ENCODE data around the gene BRAP. TPM values are rescaled to one million over a fixed set of nuclear protein-coding genes. Genes with fewer than 3 reads are reported as not detected.

Gene BRAP
- total RNA-seq, 2 experiments from 2014 or later, result 14.2 to 19.7 TPM

DNA sequence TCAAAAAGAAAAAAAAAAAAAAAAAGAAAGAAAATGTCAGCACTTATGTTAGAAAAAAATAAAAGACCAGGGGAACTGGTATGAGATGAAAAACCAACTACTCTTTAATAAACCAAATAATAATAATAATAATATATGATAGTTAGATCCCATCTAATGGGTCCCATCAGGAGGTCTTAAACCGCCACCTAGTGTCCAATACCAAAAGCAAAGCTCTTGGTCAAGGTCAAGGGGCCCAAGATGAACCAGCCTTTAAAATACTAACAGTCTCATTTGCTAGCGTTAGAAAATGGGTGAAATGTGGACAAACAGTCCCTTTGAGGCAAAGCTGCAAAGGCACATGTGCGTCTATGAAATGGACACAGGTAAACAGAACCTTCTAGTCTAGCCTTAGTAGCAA is 12.3 kb downstream of the BRAP start:
- DNase-seq (ENCODE audit: low spot score), result peak; percentile 37
- H3K4me3 ChIP-seq (ENCODE audit: low read depth, low read length, poor library complexity, severe bottlenecking), result no peak overlapping the region
- CTCF ChIA-PET (ENCODE audit: unreplicated experiment), result no interaction called here
- intact Hi-C loops (cut with micrococcal nuclease; ENCODE audit: unreplicated experiment), result loop anchor here (10.0 kb wide), 1 partner anchor 149 kb away; no protein-coding TSS in a partner anchor
- no peaks in the 10 kb centered on the region for H3K79me2 ChIP-seq (ENCODE audit: insufficient read depth, low read depth, low read length)
- TF ChIP-seq EZH2phosphoT487 (IDR thresholded peaks at IDR 0.05; ENCODE audit: borderline replicate concordance, low read depth, low read length), result no peak
- TF ChIP-seq, protein P1, sequence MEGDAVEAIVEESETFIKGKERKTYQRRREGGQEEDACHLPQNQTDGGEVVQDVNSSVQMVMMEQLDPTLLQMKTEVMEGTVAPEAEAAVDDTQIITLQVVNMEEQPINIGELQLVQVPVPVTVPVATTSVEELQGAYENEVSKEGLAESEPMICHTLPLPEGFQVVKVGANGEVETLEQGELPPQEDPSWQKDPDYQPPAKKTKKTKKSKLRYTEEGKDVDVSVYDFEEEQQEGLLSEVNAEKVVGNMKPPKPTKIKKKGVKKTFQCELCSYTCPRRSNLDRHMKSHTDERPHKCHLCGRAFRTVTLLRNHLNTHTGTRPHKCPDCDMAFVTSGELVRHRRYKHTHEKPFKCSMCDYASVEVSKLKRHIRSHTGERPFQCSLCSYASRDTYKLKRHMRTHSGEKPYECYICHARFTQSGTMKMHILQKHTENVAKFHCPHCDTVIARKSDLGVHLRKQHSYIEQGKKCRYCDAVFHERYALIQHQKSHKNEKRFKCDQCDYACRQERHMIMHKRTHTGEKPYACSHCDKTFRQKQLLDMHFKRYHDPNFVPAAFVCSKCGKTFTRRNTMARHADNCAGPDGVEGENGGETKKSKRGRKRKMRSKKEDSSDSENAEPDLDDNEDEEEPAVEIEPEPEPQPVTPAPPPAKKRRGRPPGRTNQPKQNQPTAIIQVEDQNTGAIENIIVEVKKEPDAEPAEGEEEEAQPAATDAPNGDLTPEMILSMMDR (conservative IDR thresholded peaks at IDR 0.05; ENCODE audit: low read length), result peak; percentile 73
- H3K9me2 ChIP-seq (ENCODE audit: insufficient read depth, low read length), result no peaks in the 10 kb centered on the region
- no peaks in the 10 kb centered on the region for H4K20me1 ChIP-seq (ENCODE audit: insufficient read depth, low read length)
- no peaks in the 10 kb centered on the region for H3K9me3 ChIP-seq (ENCODE audit: low read length)
- H3K27ac ChIP-seq (ENCODE audit: low read depth, low read length, poor library complexity, severe bottlenecking), result no peak overlapping the region
- POLR2A ChIA-PET, result interaction anchor here (0.7 to 1.9 kb wide), 3 partner anchors 9 to 1187 kb away, joined by 4 to 8 read pairs (median 6); no protein-coding TSS in a partner anchor
- no peaks in the 10 kb centered on the region for H3K4me1 ChIP-seq (ENCODE audit: insufficient read depth, low read length, poor library complexity, severe bottlenecking)
- H3K4me2 ChIP-seq (ENCODE audit: low read length), result no peak overlapping the region
- no peak overlapping the region for H2AFZ ChIP-seq (ENCODE audit: low read length)
- no TSS peak for BruUV-seq (replicated peaks)
- H3K36me3 ChIP-seq (ENCODE audit: insufficient read depth, low read length), result peaks cover 84% of the 10 kb centered on the region

GRCh38 chr12:111672822-111673381 is 12.9 kb downstream of the BRAP start:
- Histone ChIP-seq H4K20me1 (ENCODE audit: insufficient read depth, low read length) (no peaks in the 10 kb centered on the region), H3K4me2 (ENCODE audit: low read length) (no peak overlapping the region), H3K4me1 (ENCODE audit: insufficient read depth, low read length, poor library complexity, severe bottlenecking) (no peaks in the 10 kb centered on the region), H3K27ac (ENCODE audit: low read depth, low read length, poor library complexity, severe bottlenecking) (no peak overlapping the region), H3K9me2 (ENCODE audit: insufficient read depth, low read length) (no peaks in the 10 kb centered on the region), H3K36me3 (ENCODE audit: insufficient read depth, low read length) (peaks cover 85% of the 10 kb centered on the region), H2AFZ (ENCODE audit: low read length) (no peak overlapping the region), H3K4me3 (ENCODE audit: low read depth, low read length, poor library complexity, severe bottlenecking) (no peak overlapping the region), H3K79me2 (ENCODE audit: insufficient read depth, low read depth, low read length) (no peaks in the 10 kb centered on the region), H3K9me3 (ENCODE audit: low read length) (no peaks in the 10 kb centered on the region)
- intact Hi-C loops (cut with micrococcal nuclease; ENCODE audit: unreplicated experiment), result loop anchor here (10.0 kb wide), 1 partner anchor 148 kb away; no protein-coding TSS in a partner anchor
- DNase-seq (ENCODE audit: low spot score), result no peak
- BruUV-seq (replicated peaks), result no TSS peak
- CTCF ChIA-PET (ENCODE audit: unreplicated experiment), result no interaction called here
- POLR2A ChIA-PET, result interaction anchor here (0.7 to 1.9 kb wide), 2 partner anchors 10 to 1186 kb away, joined by 6 to 8 read pairs; no protein-coding TSS in a partner anchor
- TF ChIP-seq EZH2phosphoT487 (IDR thresholded peaks at IDR 0.05; ENCODE audit: borderline replicate concordance, low read depth, low read length), result no peak
- TF ChIP-seq, protein P1 (conservative IDR thresholded peaks at IDR 0.05; ENCODE audit: low read length), result no peak

Measured in OCI-LY7 (cell line).